ENCODE results near the gene CLASP2.

CLASP2 gene

DNA sequence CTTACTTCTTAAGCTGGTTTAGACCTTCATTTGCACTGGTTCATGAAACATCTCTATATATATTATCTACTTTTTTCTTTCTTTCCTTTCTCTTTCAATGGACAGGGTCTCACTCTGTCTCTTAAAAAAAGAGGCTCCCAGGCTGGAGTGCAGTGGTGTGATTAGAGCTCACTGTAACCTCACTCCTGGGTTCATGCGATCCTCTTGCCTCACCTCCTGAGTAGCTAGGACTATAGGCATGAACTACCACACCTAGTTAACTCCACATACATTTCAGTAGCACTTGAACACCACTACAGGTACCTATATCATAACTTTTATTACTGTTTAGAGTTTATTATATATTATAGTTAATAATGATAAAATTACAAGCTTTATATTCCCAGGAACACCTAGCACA lies 160.8 kb downstream of the CLASP2 start:
- H3K36me3 ChIP-seq (replicated peaks; ENCODE audit: low read depth, low read length): peaks cover 9% of the 10 kb centered on the region
- no peaks in the 10 kb centered on the region for H4K20me1 ChIP-seq (ENCODE audit: insufficient read depth, low read length)
- H3K4me3 ChIP-seq (ENCODE audit: low read length): no peak overlapping the region
- no peaks in the 10 kb centered on the region for H3K27me3 ChIP-seq (ENCODE audit: low read depth, low read length)
- no peak overlapping the region for H3K9ac ChIP-seq (ENCODE audit: low read length)
- no peak overlapping the region for H2AFZ ChIP-seq (ENCODE audit: low read depth, low read length)
- no peaks in the 10 kb centered on the region for H3K79me2 ChIP-seq (ENCODE audit: low read length)
- no peak overlapping the region for H3K4me2 ChIP-seq (ENCODE audit: low read length)
- no peak for TF ChIP-seq EZH2phosphoT487 (IDR thresholded peaks at IDR 0.05; ENCODE audit: low read depth)
- TF ChIP-seq, protein P1, sequence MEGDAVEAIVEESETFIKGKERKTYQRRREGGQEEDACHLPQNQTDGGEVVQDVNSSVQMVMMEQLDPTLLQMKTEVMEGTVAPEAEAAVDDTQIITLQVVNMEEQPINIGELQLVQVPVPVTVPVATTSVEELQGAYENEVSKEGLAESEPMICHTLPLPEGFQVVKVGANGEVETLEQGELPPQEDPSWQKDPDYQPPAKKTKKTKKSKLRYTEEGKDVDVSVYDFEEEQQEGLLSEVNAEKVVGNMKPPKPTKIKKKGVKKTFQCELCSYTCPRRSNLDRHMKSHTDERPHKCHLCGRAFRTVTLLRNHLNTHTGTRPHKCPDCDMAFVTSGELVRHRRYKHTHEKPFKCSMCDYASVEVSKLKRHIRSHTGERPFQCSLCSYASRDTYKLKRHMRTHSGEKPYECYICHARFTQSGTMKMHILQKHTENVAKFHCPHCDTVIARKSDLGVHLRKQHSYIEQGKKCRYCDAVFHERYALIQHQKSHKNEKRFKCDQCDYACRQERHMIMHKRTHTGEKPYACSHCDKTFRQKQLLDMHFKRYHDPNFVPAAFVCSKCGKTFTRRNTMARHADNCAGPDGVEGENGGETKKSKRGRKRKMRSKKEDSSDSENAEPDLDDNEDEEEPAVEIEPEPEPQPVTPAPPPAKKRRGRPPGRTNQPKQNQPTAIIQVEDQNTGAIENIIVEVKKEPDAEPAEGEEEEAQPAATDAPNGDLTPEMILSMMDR (IDR thresholded peaks at IDR 0.05; ENCODE audit: low read depth, low read length): no peak
- H3K4me1 ChIP-seq (ENCODE audit: low read length): no peaks in the 10 kb centered on the region
- H3K9me3 ChIP-seq (ENCODE audit: insufficient read depth, low read length): no peaks in the 10 kb centered on the region
- H3K27ac ChIP-seq (ENCODE audit: low read length): no peak overlapping the region

DNA sequence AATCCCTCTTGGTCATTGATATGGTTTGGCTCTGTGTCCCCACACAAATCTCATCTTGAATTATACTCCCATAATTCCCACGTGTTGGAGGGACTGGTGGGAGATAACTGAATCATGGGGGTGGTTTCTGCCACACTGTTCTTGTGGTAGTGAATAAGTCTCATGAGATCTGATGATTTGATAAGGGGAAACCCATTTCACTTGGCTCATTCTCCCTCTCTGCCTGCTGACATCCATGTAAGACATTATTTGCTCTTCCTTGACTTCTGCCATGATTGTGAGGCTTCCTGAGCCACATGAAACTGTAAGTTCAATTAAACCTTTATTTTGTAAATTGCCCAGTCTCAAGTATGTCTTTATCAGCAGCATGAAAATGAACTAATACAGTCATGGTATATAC lies 171.0 kb downstream of the CLASP2 start:
- Histone ChIP-seq H3K36me3 (replicated peaks; ENCODE audit: low read depth, low read length) (peaks cover 41% of the 10 kb centered on the region), H3K79me2 (ENCODE audit: low read length) (no peaks in the 10 kb centered on the region), H3K4me3 (ENCODE audit: low read length) (no peak overlapping the region), H3K9ac (ENCODE audit: low read length) (no peak overlapping the region), H3K9me3 (ENCODE audit: insufficient read depth, low read length) (no peaks in the 10 kb centered on the region), H4K20me1 (ENCODE audit: insufficient read depth, low read length) (no peaks in the 10 kb centered on the region), H2AFZ (ENCODE audit: low read depth, low read length) (no peak overlapping the region), H3K4me2 (ENCODE audit: low read length) (no peak overlapping the region), H3K4me1 (ENCODE audit: low read length) (no peaks in the 10 kb centered on the region; the same call in 1 of the 2 replicates), H3K27ac (ENCODE audit: low read length) (no peak overlapping the region), H3K27me3 (ENCODE audit: low read depth, low read length) (no peaks in the 10 kb centered on the region)
- TF ChIP-seq EZH2phosphoT487 (IDR thresholded peaks at IDR 0.05; ENCODE audit: low read depth): no peak
- TF ChIP-seq, protein P1 (IDR thresholded peaks at IDR 0.05; ENCODE audit: low read depth, low read length): no peak

DNA sequence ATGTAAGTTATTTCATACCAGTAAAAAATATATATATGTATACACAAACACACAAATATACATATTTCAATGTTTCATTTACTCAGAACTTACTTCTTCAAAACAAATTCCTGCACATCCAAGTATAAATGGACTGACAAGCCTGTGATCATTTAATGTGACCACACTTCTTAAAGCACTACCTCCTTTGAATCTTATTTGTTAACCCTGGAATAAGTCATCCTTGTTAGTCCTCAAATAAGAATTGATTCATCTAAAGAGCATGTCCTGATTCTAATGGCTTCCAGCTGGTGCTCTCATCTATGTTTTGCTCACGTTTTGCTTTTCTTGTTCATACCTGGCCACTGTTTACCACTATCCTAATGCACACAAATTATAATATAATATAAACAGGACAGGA lies 173.9 kb downstream of the CLASP2 start:
- TF ChIP-seq, protein P1 (IDR thresholded peaks at IDR 0.05; ENCODE audit: low read depth, low read length): no peak
- no peaks in the 10 kb centered on the region for H4K20me1 ChIP-seq (ENCODE audit: insufficient read depth, low read length)
- no peak overlapping the region for H2AFZ ChIP-seq (ENCODE audit: low read depth, low read length)
- no peaks in the 10 kb centered on the region for H3K27me3 ChIP-seq (ENCODE audit: low read depth, low read length)
- peaks cover 7% of the 10 kb centered on the region for H3K4me1 ChIP-seq (ENCODE audit: low read length)
- H3K9me3 ChIP-seq (ENCODE audit: insufficient read depth, low read length): no peaks in the 10 kb centered on the region
- no peak overlapping the region for H3K4me3 ChIP-seq (ENCODE audit: low read length)
- H3K4me2 ChIP-seq (ENCODE audit: low read length): no peak overlapping the region
- no peaks in the 10 kb centered on the region for H3K79me2 ChIP-seq (ENCODE audit: low read length)
- H3K36me3 ChIP-seq (replicated peaks; ENCODE audit: low read depth, low read length): peaks cover 32% of the 10 kb centered on the region
- no peak overlapping the region for H3K9ac ChIP-seq (ENCODE audit: low read length)
- H3K27ac ChIP-seq (ENCODE audit: low read length): no peak overlapping the region

GRCh38 chr3:33543601-33544000 lies 174.5 kb downstream of the CLASP2 start:
- no peak overlapping the region for H3K4me2 ChIP-seq (ENCODE audit: low read length)
- peaks cover 7% of the 10 kb centered on the region for H3K4me1 ChIP-seq (ENCODE audit: low read length)
- H3K36me3 ChIP-seq (replicated peaks; ENCODE audit: low read depth, low read length): peaks cover 30% of the 10 kb centered on the region
- H3K27ac ChIP-seq (ENCODE audit: low read length): no peak overlapping the region
- H4K20me1 ChIP-seq (ENCODE audit: insufficient read depth, low read length): no peaks in the 10 kb centered on the region
- no peaks in the 10 kb centered on the region for H3K27me3 ChIP-seq (ENCODE audit: low read depth, low read length)
- no peak overlapping the region for H3K9ac ChIP-seq (ENCODE audit: low read length)
- H3K9me3 ChIP-seq (ENCODE audit: insufficient read depth, low read length): no peaks in the 10 kb centered on the region
- H3K4me3 ChIP-seq (ENCODE audit: low read length): no peak overlapping the region
- no peaks in the 10 kb centered on the region for H3K79me2 ChIP-seq (ENCODE audit: low read length)
- TF ChIP-seq EZH2phosphoT487 (IDR thresholded peaks at IDR 0.05; ENCODE audit: low read depth): no peak
- no peak overlapping the region for H2AFZ ChIP-seq (ENCODE audit: low read depth, low read length)

DNA sequence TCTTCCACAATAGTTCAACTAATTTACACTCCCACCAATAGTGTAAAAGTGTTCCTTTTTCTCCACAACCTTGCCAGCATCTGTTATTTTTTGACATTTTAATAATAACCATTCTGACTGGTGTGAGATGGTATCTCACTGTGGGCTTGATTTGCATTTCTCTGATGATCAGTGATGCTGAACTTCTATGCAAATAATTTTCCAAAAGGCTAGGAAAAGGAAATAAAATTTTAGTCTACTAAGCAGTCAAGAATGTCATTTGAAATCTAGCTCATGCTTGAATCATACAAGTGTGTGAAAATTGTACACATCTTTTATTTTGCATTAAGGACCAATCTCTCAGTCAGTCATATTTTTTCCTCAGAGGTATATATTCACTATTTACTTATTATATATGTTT lies 176.1 kb downstream of the CLASP2 start:
- TF ChIP-seq, protein P1 (IDR thresholded peaks at IDR 0.05; ENCODE audit: low read depth, low read length): no peak
- peaks cover 27% of the 10 kb centered on the region for H3K36me3 ChIP-seq (replicated peaks; ENCODE audit: low read depth, low read length)
- H3K9ac ChIP-seq (ENCODE audit: low read length): no peak overlapping the region
- no peak overlapping the region for H3K4me3 ChIP-seq (ENCODE audit: low read length)
- H3K9me3 ChIP-seq (ENCODE audit: insufficient read depth, low read length): no peaks in the 10 kb centered on the region
- peaks cover 7% of the 10 kb centered on the region for H3K4me1 ChIP-seq (ENCODE audit: low read length)
- no peak overlapping the region for H2AFZ ChIP-seq (ENCODE audit: low read depth, low read length)
- H3K27me3 ChIP-seq (ENCODE audit: low read depth, low read length): no peaks in the 10 kb centered on the region
- H3K4me2 ChIP-seq (ENCODE audit: low read length): peak overlapping the region; percentile 16; the same call in 1 of the 2 replicates
- H4K20me1 ChIP-seq (ENCODE audit: insufficient read depth, low read length): no peaks in the 10 kb centered on the region
- H3K27ac ChIP-seq (ENCODE audit: low read length): no peak overlapping the region
- H3K79me2 ChIP-seq (ENCODE audit: low read length): no peaks in the 10 kb centered on the region
